Testis (tissue), 2 donors: Measurements from ENCODE around the gene IL21.

Experiments used
- CTCF ChIP-seq, 3 experiments: fragments of 450-650 bp in 2 of 3; fragments of 200-600 bp in 1 of 3; sonication (generic) in 1 of 3; IDR thresholded peaks; one replicate each; pipeline ENCODE4 v1.5.1; 2016 to 2019; ENCODE audit warnings: antibody characterized with exemption in 3 of 3, mild to moderate bottlenecking in 2 of 3, moderate library complexity in 1 of 3
- POLR2A ChIP-seq: fragments of 450-650 bp; IDR thresholded peaks from one replicate; pipeline ENCODE4 v1.6.1; 2017; ENCODE audit warnings: antibody characterized with exemption, mild to moderate bottlenecking, moderate library complexity

- TF ChIP-seq CTCF (IDR thresholded peaks at IDR 0.05) (no peak), POLR2A (no peak)
Measured at GRCh38 chr4:122625156-122625555, 4.3 kb upstream of the IL21 start.
